Endodermal cell (in vitro differentiated cells): ENCODE data around the gene CTIF. TPM values are rescaled to one million over a fixed set of nuclear protein-coding genes. Genes with fewer than 3 reads are reported as not detected.
A peak's percentile ranks its signal among the peaks of the same experiment; 100 is the strongest.

Experiments used
- DNase-seq: peaks from one replicate; pipeline ENCODE4 v3.0.0-alpha.2; 2017
- H3K27ac ChIP-seq: 2 replicates; pipeline ENCODE4 v1.5.1; 2013; ENCODE audit warnings: mild to moderate bottlenecking, low read depth, low read length, moderate library complexity
- H3K27me3 ChIP-seq: 2 replicates; pipeline ENCODE4 v1.6.1; 2013; ENCODE audit warnings: mild to moderate bottlenecking, low read length, moderate library complexity; ENCODE audit not compliant: insufficient read depth, control insufficient read depth, poor library complexity, severe bottlenecking
- H3K36me3 ChIP-seq: 2 replicates; pipeline ENCODE4 v1.7.0; 2013; ENCODE audit warnings: mild to moderate bottlenecking, low read length, moderate library complexity; ENCODE audit not compliant: control insufficient read depth, insufficient read depth
- H3K4me1 ChIP-seq: one replicate; pipeline ENCODE4 v1.7.0; 2013; ENCODE audit warnings: low read length; ENCODE audit not compliant: control insufficient read depth, insufficient read depth
- H3K4me3 ChIP-seq: 2 replicates; pipeline ENCODE4 v1.5.1; 2013; ENCODE audit warnings: mild to moderate bottlenecking, low read length, moderate library complexity
- H3K9ac ChIP-seq: 2 replicates; pipeline ENCODE4 v1.6.1; 2013; ENCODE audit warnings: mild to moderate bottlenecking, low read length, moderate library complexity; ENCODE audit not compliant: poor library complexity, severe bottlenecking; ENCODE audit errors: extremely low read depth
- H3K9me3 ChIP-seq: 2 replicates; pipeline ENCODE4 v1.6.1; 2013; ENCODE audit warnings: mild to moderate bottlenecking, low read length, moderate library complexity; ENCODE audit not compliant: control insufficient read depth
- H3K27ac Mint-ChIP-seq: 2 replicates; pipeline ENCODE4 v1.8.0; 2020; ENCODE audit warnings: mixed read lengths
- H3K27me3 Mint-ChIP-seq: 2 replicates; pipeline ENCODE4 v1.8.0; 2021; ENCODE audit warnings: mild to moderate bottlenecking, mixed read lengths; ENCODE audit not compliant: insufficient read depth
- H3K36me3 Mint-ChIP-seq: 2 replicates; pipeline ENCODE4 v1.8.0; 2020; ENCODE audit warnings: low read depth, mixed read lengths
- H3K4me1 Mint-ChIP-seq: 2 replicates; pipeline ENCODE4 v1.8.0; 2020; ENCODE audit warnings: mixed read lengths
- H3K4me3 Mint-ChIP-seq: 2 replicates; pipeline ENCODE4 v1.8.0; 2020; ENCODE audit warnings: mild to moderate bottlenecking, moderate library complexity, mixed read lengths
- H3K9me3 Mint-ChIP-seq: 2 replicates; pipeline ENCODE4 v1.8.0; 2020; ENCODE audit warnings: mild to moderate bottlenecking, mixed read lengths
- CTCF ChIP-seq: fragments of 200-600 bp; sonication (generic); conservative IDR thresholded peaks from 2 replicates; pipeline ENCODE4 v1.5.0; 2021; ENCODE audit warnings: antibody characterized with exemption, mild to moderate bottlenecking
- WGBS, 2 experiments: methylation state at CpG; one replicate each; pipeline versions ENCODE4 v1.1.5 to v1.1.7; 2013; ENCODE audit warnings: missing lambda C conversion rate in 2 of 2, mixed read lengths in 1 of 2; ENCODE audit not compliant: insufficient coverage in 1 of 2, insufficient read length in 1 of 2; 5-methylcytosine and 5-hydroxymethylcytosine counted together
- total RNA-seq, 2 donors: library from RNA; stranded (reverse); fragmentation: NEBNext Ultra II Directional in 1 of 2; extraction: Animal tissue kit (Norgen Biotek cat#: 25700) in 1 of 2; gene quantifications; 2 replicates in 1 of 2; 3 replicates in 1 of 2; pipeline ENCODE4 v1.2.1, GENCODE V29; 2021

Gene CTIF
- total RNA-seq, 2 donors from 2014 or later: 33.8 to 41.6 TPM

- 80 to 93% methylated on average over 2 to 6 of the region's 6 CpGs for WGBS, 2 experiments
- H3K36me3 Mint-ChIP-seq: peaks cover 8% of the 10 kb centered on the region
- peaks cover 26% of the 10 kb centered on the region for H3K4me1 Mint-ChIP-seq
- no peaks in the 10 kb centered on the region for H3K9me3 Mint-ChIP-seq
- no peak overlapping the region for H3K4me3 Mint-ChIP-seq
- no peak for DNase-seq
- Histone ChIP-seq H3K27me3 (no peaks in the 10 kb centered on the region), H3K27ac (peak overlapping the region; percentile 49), H3K4me1 (peaks cover 14% of the 10 kb centered on the region), H3K36me3 (peaks cover 13% of the 10 kb centered on the region), H3K9ac (no peak overlapping the region), H3K9me3 (peaks cover 3% of the 10 kb centered on the region), H3K4me3 (no peak overlapping the region)
- H3K27me3 Mint-ChIP-seq: no peaks in the 10 kb centered on the region
- no peak for TF ChIP-seq CTCF
- H3K27ac Mint-ChIP-seq: no peak overlapping the region
These were observed 237.8 kb downstream of the CTIF start for GRCh38 chr18:48776641-48777025.

- H3K4me1 Mint-ChIP-seq: peaks cover 30% of the 10 kb centered on the region
- no peak overlapping the region for H3K4me3 ChIP-seq
- H3K27ac ChIP-seq: no peak overlapping the region
- no peak overlapping the region for H3K4me3 Mint-ChIP-seq
- H3K36me3 Mint-ChIP-seq: peaks cover 8% of the 10 kb centered on the region
- peaks cover 17% of the 10 kb centered on the region for H3K4me1 ChIP-seq
- 56 to 64% methylated on average over 4 to 13 of the region's 13 CpGs for WGBS, 2 experiments
- H3K9ac ChIP-seq: no peak overlapping the region
- H3K27me3 Mint-ChIP-seq: no peaks in the 10 kb centered on the region
- H3K9me3 ChIP-seq: peaks cover 3% of the 10 kb centered on the region
- no peak overlapping the region for H3K27ac Mint-ChIP-seq
- peak; percentile 92 for DNase-seq
- no peaks in the 10 kb centered on the region for H3K9me3 Mint-ChIP-seq
- no peaks in the 10 kb centered on the region for H3K27me3 ChIP-seq
- peaks cover 10% of the 10 kb centered on the region for H3K36me3 ChIP-seq
- TF ChIP-seq CTCF: peak; percentile 99
These were observed 238.4 kb downstream of the CTIF start for GRCh38 chr18:48777026-48777743.

GRCh38 chr18:48777744-48778116 is 238.9 kb downstream of the CTIF start:
- Mint-ChIP-seq H3K27me3 (no peaks in the 10 kb centered on the region), H3K36me3 (peaks cover 2% of the 10 kb centered on the region), H3K4me1 (peaks cover 30% of the 10 kb centered on the region), H3K27ac (no peak overlapping the region), H3K4me3 (no peak overlapping the region), H3K9me3 (no peaks in the 10 kb centered on the region)
- peaks cover 6% of the 10 kb centered on the region for H3K36me3 ChIP-seq
- 91 to 96% methylated on average over 8 of the region's 8 CpGs for WGBS, 2 experiments
- no peak overlapping the region for H3K9ac ChIP-seq
- H3K4me1 ChIP-seq: peaks cover 17% of the 10 kb centered on the region
- no peaks in the 10 kb centered on the region for H3K9me3 ChIP-seq
- no peak overlapping the region for H3K27ac ChIP-seq
- no peak for TF ChIP-seq CTCF
- H3K27me3 ChIP-seq: no peaks in the 10 kb centered on the region
- no peak for DNase-seq
- H3K4me3 ChIP-seq: no peak overlapping the region
